ENCODE measurements around the gene TTC27. TPM values are rescaled to one million over a fixed set of nuclear protein-coding genes. Genes with fewer than 3 reads are reported as not detected.
"Not testable (repeated sequence)": the region's sequence is repeated elsewhere in the genome, so short reads cannot be mapped to it uniquely, and the experiment has no call there.

The TTC27 gene
- total RNA-seq, 2 donors from 2014 or later: 11.9 to 23.2 TPM

GRCh38 chr2:32864334-32865111, 236.7 kb downstream of the TTC27 start:
- H3K27me3 ChIP-seq (replicated peaks; ENCODE audit: insufficient read depth): no peaks in the 10 kb centered on the region
- no peak overlapping the region for H3K4me3 ChIP-seq
- no peak for DNase-seq (ENCODE audit: low spot score)
- peaks cover 5 to 23% of the 10 kb centered on the region in 2 donors for H3K4me1 ChIP-seq (ENCODE audit: control insufficient read depth in 1 of 2, low read depth in 2 of 2)
- no peak for ATAC-seq (ENCODE audit: insufficient number of reproducible peaks, low FRiP score, low read depth)
- no peaks in the 10 kb centered on the region for H3K36me3 ChIP-seq
- H3K9me3 ChIP-seq: no peaks in the 10 kb centered on the region
- TF ChIP-seq CTCF (IDR thresholded peaks at IDR 0.05): no peak
- peak overlapping the region in 1 of 2 donors; percentile 24 for H3K27ac ChIP-seq

GRCh38 chr2:32865399-32866068, 237.7 kb downstream of the TTC27 start:
- Histone ChIP-seq H3K4me3 (no peak overlapping the region), H3K4me1 (ENCODE audit: control insufficient read depth in 1 of 2, low read depth in 2 of 2) (peaks cover 5 to 23% of the 10 kb centered on the region in 2 donors), H3K36me3 (no peaks in the 10 kb centered on the region), H3K27me3 (replicated peaks; ENCODE audit: insufficient read depth) (no peaks in the 10 kb centered on the region), H3K27ac (no peak overlapping the region), H3K9me3 (no peaks in the 10 kb centered on the region)
- ATAC-seq (ENCODE audit: insufficient number of reproducible peaks, low FRiP score, low read depth) (peak; percentile 60), DNase-seq (ENCODE audit: low spot score) (no peak)
- no peak for TF ChIP-seq CTCF (IDR thresholded peaks at IDR 0.05)

GRCh38 chr2:32866462-32866861, 238.6 kb downstream of the TTC27 start:
- not testable (repeated sequence) for H3K9me3 ChIP-seq; H3K27me3 ChIP-seq (replicated peaks; ENCODE audit: insufficient read depth); H3K27ac ChIP-seq; H3K4me3 ChIP-seq; ATAC-seq (ENCODE audit: insufficient number of reproducible peaks, low FRiP score, low read depth); H3K36me3 ChIP-seq; DNase-seq (ENCODE audit: low spot score)
- H3K4me1 ChIP-seq (ENCODE audit: control insufficient read depth in 1 of 2, low read depth in 2 of 2): peaks cover 5 to 23% of the 10 kb centered on the region in 2 donors

Measured in thoracic aorta (tissue), 2 donors.